HepG2 (cell line): ENCODE results near the gene KRTAP5-8.

ENCODE experiments used
- CTCF ChIP-seq: sonication (generic); formaldehyde crosslinking; IDR thresholded peaks from 2 replicates; pipeline ENCODE4 v1.5.0; 2020; ENCODE audit warnings: mild to moderate bottlenecking, missing genetic modification reagents, moderate library complexity
- EP300 ChIP-seq, 3 experiments: sonication (generic) in 1 of 3; formaldehyde crosslinking in 1 of 3; IDR thresholded peaks; 2 replicates each; pipeline versions ENCODE4 v1.5.1 to v1.6.1; 2011 to 2020; ENCODE audit warnings: low read depth in 2 of 3, low read length in 2 of 3, borderline replicate concordance in 1 of 3, improper control_type of control experiment in 1 of 3, mild to moderate bottlenecking in 1 of 3, missing genetic modification reagents in 1 of 3, moderate library complexity in 1 of 3
- GTF3A ChIP-seq: sonication (generic); formaldehyde crosslinking; conservative IDR thresholded peaks from 2 replicates; pipeline ENCODE4 v1.4.0; 2020; ENCODE audit warnings: mild to moderate bottlenecking, missing genetic modification reagents
- POLR2AphosphoS5 ChIP-seq: IDR thresholded peaks from 2 replicates; pipeline ENCODE4 v1.6.1; 2012; ENCODE audit warnings: low read depth, low read length
- RARA ChIP-seq: IDR thresholded peaks from 2 replicates; pipeline ENCODE4 v1.6.1; 2016; ENCODE audit warnings: missing genetic modification reagents, missing compliant biosample characterization
- SRSF1 ChIP-seq: fragments of 200-400 bp; formaldehyde crosslinking; optimal IDR thresholded peaks from 2 replicates; pipeline ENCODE3; 2017; ENCODE audit warnings: mild to moderate bottlenecking, low read depth, low read length, moderate library complexity
- U2AF1 ChIP-seq: fragments of 200-400 bp; formaldehyde crosslinking; optimal IDR thresholded peaks from 2 replicates; pipeline ENCODE3; 2017; ENCODE audit warnings: mild to moderate bottlenecking, low read depth, low read length
- YY1 ChIP-seq: IDR thresholded peaks from 2 replicates; pipeline ENCODE4 v1.6.1; 2011; ENCODE audit warnings: low read length, low read depth, moderate library complexity, mild to moderate bottlenecking; ENCODE audit not compliant: insufficient read depth, insufficient replicate concordance
- ZNF274 ChIP-seq: sonication (generic); formaldehyde crosslinking; IDR thresholded peaks from 2 replicates; pipeline ENCODE4 v1.5.1; 2020; ENCODE audit warnings: mild to moderate bottlenecking, missing genetic modification reagents
- ZNF431 ChIP-seq: sonication (generic); formaldehyde crosslinking; IDR thresholded peaks from 2 replicates; pipeline ENCODE4 v1.9.0; 2022; ENCODE audit warnings: missing genetic modification reagents, low read depth, mild to moderate bottlenecking, borderline replicate concordance
- TF ChIP-seq, protein P1 (sequence below): sonication (generic); formaldehyde crosslinking; IDR thresholded peaks from 2 replicates; pipeline ENCODE4 v1.4.0; 2020; ENCODE audit warnings: mild to moderate bottlenecking, missing genetic modification reagents

- TF ChIP-seq, protein P1, sequence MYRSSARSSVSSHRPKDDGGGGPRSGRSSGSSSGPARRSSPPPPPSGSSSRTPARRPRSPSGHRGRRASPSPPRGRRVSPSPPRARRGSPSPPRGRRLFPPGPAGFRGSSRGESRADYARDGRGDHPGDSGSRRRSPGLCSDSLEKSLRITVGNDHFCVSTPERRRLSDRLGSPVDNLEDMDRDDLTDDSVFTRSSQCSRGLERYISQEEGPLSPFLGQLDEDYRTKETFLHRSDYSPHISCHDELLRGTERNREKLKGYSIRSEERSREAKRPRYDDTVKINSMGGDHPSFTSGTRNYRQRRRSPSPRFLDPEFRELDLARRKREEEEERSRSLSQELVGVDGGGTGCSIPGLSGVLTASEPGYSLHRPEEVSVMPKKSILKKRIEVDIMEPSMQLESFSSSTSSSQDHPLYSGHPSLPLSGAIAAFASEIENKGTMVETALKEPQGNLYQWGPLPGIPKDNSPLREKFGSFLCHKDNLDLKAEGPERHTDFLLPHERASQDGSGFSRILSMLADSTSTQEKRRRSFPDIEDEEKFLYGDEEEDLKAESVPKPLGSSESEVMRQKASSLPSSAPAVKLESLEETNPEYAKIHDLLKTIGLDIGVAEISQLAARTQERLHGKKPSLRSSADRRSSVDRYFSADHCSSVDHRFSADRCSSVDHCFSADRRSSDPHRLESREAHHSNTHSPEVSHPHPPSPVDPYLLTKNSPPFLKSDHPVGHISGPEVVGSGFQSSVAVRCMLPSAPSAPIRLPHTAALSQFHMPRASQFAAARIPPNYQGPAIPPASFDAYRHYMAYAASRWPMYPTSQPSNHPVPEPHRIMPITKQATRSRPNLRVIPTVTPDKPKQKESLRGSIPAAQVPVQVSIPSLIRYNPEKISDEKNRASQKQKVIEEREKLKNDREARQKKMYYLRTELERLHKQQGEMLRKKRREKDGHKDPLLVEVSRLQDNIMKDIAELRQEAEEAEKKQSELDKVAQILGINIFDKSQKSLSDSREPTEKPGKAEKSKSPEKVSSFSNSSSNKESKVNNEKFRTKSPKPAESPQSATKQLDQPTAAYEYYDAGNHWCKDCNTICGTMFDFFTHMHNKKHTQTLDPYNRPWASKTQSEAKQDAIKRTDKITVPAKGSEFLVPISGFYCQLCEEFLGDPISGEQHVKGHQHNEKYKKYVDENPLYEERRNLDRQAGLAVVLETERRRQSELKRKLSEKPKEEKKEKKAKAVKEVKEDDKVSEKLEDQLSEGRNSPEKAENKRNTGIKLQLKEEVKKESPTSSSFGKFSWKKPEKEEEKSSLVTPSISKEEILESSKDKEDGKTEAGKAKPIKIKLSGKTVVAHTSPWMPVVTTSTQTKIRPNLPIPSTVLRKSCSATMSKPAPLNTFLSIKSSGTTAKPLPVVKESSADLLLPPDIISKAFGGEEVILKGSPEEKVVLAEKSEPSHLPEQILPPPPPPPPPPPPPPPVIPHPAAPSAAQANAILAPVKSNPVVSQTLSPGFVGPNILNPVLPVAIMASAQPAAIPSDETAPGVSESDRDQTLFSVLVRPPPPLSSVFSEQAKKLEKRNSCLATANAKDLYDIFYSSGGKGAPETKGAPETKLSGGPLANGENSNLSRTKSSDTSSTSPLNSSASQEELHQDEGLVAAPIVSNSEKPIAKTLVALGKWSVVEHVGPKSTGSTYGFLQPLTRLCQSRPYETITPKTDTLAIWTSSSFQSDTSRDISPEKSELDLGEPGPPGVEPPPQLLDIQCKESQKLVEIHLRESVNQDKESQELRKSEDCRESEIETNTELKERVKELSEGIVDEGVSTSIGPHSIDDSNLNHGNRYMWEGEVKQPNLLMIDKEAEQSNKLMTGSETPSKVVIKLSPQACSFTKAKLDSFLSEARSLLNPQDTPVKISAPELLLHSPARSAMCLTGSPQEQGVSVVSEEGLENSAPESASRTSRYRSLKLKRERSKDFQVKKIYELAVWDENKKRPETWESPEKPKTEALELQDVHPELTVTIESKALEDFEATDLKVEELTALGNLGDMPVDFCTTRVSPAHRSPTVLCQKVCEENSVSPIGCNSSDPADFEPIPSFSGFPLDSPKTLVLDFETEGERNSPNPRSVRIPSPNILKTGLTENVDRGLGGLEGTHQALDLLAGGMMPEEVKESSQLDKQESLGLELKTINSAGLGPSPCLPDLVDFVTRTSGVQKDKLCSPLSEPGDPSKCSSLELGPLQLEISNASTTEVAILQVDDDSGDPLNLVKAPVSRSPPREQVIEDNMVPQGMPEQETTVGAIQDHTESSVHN (CRISPR knock-in tag): no peak
- TF ChIP-seq GTF3A (CRISPR knock-in tag): no peak
- TF ChIP-seq SRSF1: no peak
- TF ChIP-seq ZNF274 (CRISPR knock-in tag): no peak
- no peak for TF ChIP-seq POLR2AphosphoS5
- TF ChIP-seq YY1: no peak
- no peak for TF ChIP-seq EP300 (IDR thresholded peaks at IDR 0.05; ENCODE audit: low read depth in 2 of 2, low read length in 2 of 2)
- no peak for TF ChIP-seq EP300 (CRISPR knock-in tag; IDR thresholded peaks at IDR 0.05; ENCODE audit: borderline replicate concordance)
- no peak for TF ChIP-seq RARA (CRISPR knock-in tag)
- no peak for TF ChIP-seq ZNF431 (CRISPR knock-in tag)
- no peak for TF ChIP-seq U2AF1
- TF ChIP-seq CTCF (CRISPR knock-in tag): no peak
Measured at GRCh38 chr11:71565263-71565662, 27.4 kb downstream of the KRTAP5-8 start, which contains the start of gene KRTAP5-10.
